Tibial nerve (tissue), 4 donors: Measurements from ENCODE around the gene VAT1L. TPM values are rescaled to one million over a fixed set of nuclear protein-coding genes. Genes with fewer than 3 reads are reported as not detected.

Experiments
- DNase-seq, 2 donors: peaks; one replicate each; pipeline ENCODE4 v3.0.0-alpha.2; 2019; ENCODE audit warnings: low spot score in 2 of 2
- H3K27ac ChIP-seq, 4 donors: fragments of 200-600 bp; sonication (generic) in 3 of 4; one replicate each; pipeline ENCODE4 v1.5.1; 2017 to 2019; ENCODE audit warnings: mild to moderate bottlenecking in 1 of 4
- H3K27me3 ChIP-seq, 2 donors: fragments of 200-600 bp; sonication (generic) in 1 of 2; one replicate each; pipeline versions ENCODE4 v1.5.1 to v1.6.0; 2017 to 2019
- H3K36me3 ChIP-seq, 3 donors: fragments of 200-600 bp; sonication (generic); one replicate each; pipeline ENCODE4 v1.5.1; 2018 to 2019
- H3K4me1 ChIP-seq, 4 donors: fragments of 200-600 bp; sonication (generic) in 3 of 4; one replicate each; pipeline ENCODE4 v1.5.1; 2017 to 2019
- H3K4me3 ChIP-seq, 4 donors: fragments of 200-600 bp; sonication (generic) in 3 of 4; one replicate each; pipeline ENCODE4 v1.5.1; 2017 to 2019; ENCODE audit warnings: mild to moderate bottlenecking in 1 of 4, moderate library complexity in 1 of 4
- H3K9me3 ChIP-seq, 4 donors: fragments of 200-600 bp; sonication (generic) in 3 of 4; one replicate each; pipeline ENCODE4 v1.5.1; 2017 to 2019
- EP300 ChIP-seq, 2 donors: sonication (generic); formaldehyde crosslinking; IDR thresholded peaks; one replicate each; pipeline ENCODE4 v1.6.1; 2017; ENCODE audit warnings: antibody characterized with exemption in 2 of 2, mild to moderate bottlenecking in 1 of 2
- POLR2A ChIP-seq, 2 donors: fragments of 450-650 bp; IDR thresholded peaks; one replicate each; pipeline ENCODE4 v1.6.1; 2017; ENCODE audit warnings: antibody characterized with exemption in 2 of 2, mild to moderate bottlenecking in 2 of 2, moderate library complexity in 2 of 2
- WGBS, 2 donors: methylation state at CpG; one replicate each; pipeline ENCODE4 v1.1.5; 2018; 5-methylcytosine and 5-hydroxymethylcytosine counted together
- total RNA-seq, 4 donors: library from RNA; depleted of rRNA; stranded (reverse); fragments of >200 nt; gene quantifications; one replicate each; pipeline ENCODE4 v1.1.0, GENCODE V29; 2016
- TF ChIP-seq, protein P1 (sequence below), 5 experiments: fragments of 200-600 bp in 3 of 5; fragments of 450-650 bp in 2 of 5; sonication (generic) in 3 of 5; IDR thresholded peaks; one replicate each; pipeline ENCODE4 v1.5.1; 2016 to 2019; ENCODE audit warnings: antibody characterized with exemption in 5 of 5, mild to moderate bottlenecking in 3 of 5, moderate library complexity in 2 of 5

The VAT1L gene
- total RNA-seq, 4 donors from 2014 or later = 7.2 to 21.6 (median 19.5) TPM

DNA sequence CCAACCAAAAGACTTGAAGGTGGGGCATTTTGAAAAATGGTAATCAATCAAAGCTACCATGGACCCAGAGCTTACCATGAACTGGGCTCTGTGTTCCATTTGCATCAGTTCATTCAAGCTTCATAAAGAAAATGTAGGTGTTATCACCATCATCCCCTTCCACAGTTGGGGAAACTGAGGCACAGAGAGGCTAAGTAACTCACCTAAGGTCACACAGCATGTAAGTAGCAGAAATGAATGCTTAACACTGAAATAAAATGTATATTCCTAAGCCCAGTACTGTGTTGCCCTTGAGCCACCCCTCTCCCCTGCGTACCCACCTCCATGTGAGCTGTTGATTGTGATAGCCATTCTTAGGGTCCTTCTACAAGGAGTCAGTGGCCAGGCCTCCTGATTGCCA lies 83.6 kb downstream of the VAT1L start:
- peak overlapping the region in 1 of 4 donors; percentile 1 for H3K27ac ChIP-seq

GRCh38 chr16:77873066-77873465 lies 84.7 kb downstream of the VAT1L start:
- TF ChIP-seq POLR2A (IDR thresholded peaks at IDR 0.05) (no peak), EP300 (IDR thresholded peaks at IDR 0.05) (no peak)
- TF ChIP-seq, protein P1, sequence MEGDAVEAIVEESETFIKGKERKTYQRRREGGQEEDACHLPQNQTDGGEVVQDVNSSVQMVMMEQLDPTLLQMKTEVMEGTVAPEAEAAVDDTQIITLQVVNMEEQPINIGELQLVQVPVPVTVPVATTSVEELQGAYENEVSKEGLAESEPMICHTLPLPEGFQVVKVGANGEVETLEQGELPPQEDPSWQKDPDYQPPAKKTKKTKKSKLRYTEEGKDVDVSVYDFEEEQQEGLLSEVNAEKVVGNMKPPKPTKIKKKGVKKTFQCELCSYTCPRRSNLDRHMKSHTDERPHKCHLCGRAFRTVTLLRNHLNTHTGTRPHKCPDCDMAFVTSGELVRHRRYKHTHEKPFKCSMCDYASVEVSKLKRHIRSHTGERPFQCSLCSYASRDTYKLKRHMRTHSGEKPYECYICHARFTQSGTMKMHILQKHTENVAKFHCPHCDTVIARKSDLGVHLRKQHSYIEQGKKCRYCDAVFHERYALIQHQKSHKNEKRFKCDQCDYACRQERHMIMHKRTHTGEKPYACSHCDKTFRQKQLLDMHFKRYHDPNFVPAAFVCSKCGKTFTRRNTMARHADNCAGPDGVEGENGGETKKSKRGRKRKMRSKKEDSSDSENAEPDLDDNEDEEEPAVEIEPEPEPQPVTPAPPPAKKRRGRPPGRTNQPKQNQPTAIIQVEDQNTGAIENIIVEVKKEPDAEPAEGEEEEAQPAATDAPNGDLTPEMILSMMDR (IDR thresholded peaks at IDR 0.05) = no peak
- Histone ChIP-seq H3K27me3 (no peaks in the 10 kb centered on the region), H3K27ac (no peak overlapping the region), H3K36me3 (no peaks in the 10 kb centered on the region), H3K4me1 (peaks cover 0 to 18% (median 6%) of the 10 kb centered on the region in 4 donors), H3K4me3 (no peak overlapping the region), H3K9me3 (no peaks in the 10 kb centered on the region)
- DNase-seq = no peak
- WGBS, 2 donors = 66% methylated on average over 3 of the region's 3 CpGs

More for the DNA sequence above, 83.6 kb downstream of the VAT1L start:
- Histone ChIP-seq H3K9me3 (no peaks in the 10 kb centered on the region), H3K4me3 (no peak overlapping the region), H3K36me3 (no peaks in the 10 kb centered on the region), H3K4me1 (peaks cover 0 to 18% (median 6%) of the 10 kb centered on the region in 4 donors), H3K27me3 (no peaks in the 10 kb centered on the region)
- no peak for TF ChIP-seq POLR2A (IDR thresholded peaks at IDR 0.05)
- TF ChIP-seq EP300 (IDR thresholded peaks at IDR 0.05) = no peak
- TF ChIP-seq, protein P1 (IDR thresholded peaks at IDR 0.05) = no peak
- 100% methylated on average over 1 of the region's 1 CpG for whole genome bisulfite sequencing, 2 donors
- no peak for DNase-seq

DNA sequence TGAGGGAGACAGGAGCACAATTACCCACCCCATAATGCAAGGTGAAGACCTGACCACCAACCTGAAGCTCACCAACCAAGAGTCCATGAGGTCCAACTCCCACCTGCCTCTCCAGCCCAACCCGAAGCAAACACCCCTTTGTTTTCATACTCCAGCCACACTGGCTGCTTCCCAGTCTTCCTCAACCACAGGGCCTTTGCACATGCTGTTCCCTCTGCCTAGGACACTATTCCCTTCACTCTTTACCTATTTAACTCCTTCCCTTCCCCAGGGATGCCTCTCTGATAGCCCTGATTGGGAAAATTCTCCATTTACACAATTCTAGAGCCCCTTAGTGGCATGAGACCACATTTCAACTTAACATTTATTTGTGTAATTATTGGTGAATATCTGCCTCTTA lies 86.0 kb downstream of the VAT1L start:
- no peaks in the 10 kb centered on the region for H3K27me3 ChIP-seq
- 88 to 93% methylated on average over 1 of the region's 1 CpG for WGBS, 2 donors

GRCh38 chr16:77876776-77877175 lies 88.4 kb downstream of the VAT1L start:
- peaks cover 0 to 2% (median under 1%) of the 10 kb centered on the region in 4 donors for H3K4me1 ChIP-seq
- TF ChIP-seq, protein P1 (IDR thresholded peaks at IDR 0.05) = no peak
- no peaks in the 10 kb centered on the region for H3K9me3 ChIP-seq
- H3K27ac ChIP-seq = no peak overlapping the region
- no peak for DNase-seq
- no peaks in the 10 kb centered on the region for H3K36me3 ChIP-seq
- WGBS, 2 donors = 87 to 94% methylated on average over 2 of the region's 2 CpGs
- H3K27me3 ChIP-seq = no peaks in the 10 kb centered on the region
- no peak overlapping the region for H3K4me3 ChIP-seq

More for the DNA sequence above, 86.0 kb downstream of the VAT1L start:
- no peaks in the 10 kb centered on the region for H3K36me3 ChIP-seq
- no peaks in the 10 kb centered on the region for H3K9me3 ChIP-seq
- DNase-seq = no peak
- no peak for TF ChIP-seq EP300 (IDR thresholded peaks at IDR 0.05)
- TF ChIP-seq, protein P1 (IDR thresholded peaks at IDR 0.05) = no peak
- TF ChIP-seq POLR2A (IDR thresholded peaks at IDR 0.05) = no peak
- peaks cover 0 to 18% (median 6%) of the 10 kb centered on the region in 4 donors for H3K4me1 ChIP-seq
- H3K27ac ChIP-seq = no peak overlapping the region
- H3K4me3 ChIP-seq = no peak overlapping the region

- no peak for TF ChIP-seq POLR2A (IDR thresholded peaks at IDR 0.05)
- TF ChIP-seq, protein P1 (IDR thresholded peaks at IDR 0.05) = no peak
- TF ChIP-seq EP300 (IDR thresholded peaks at IDR 0.05) = no peak
- Histone ChIP-seq H3K36me3 (no peaks in the 10 kb centered on the region), H3K27ac (no peak overlapping the region), H3K9me3 (no peaks in the 10 kb centered on the region), H3K4me1 (peaks cover 0 to 8% (median 4%) of the 10 kb centered on the region in 4 donors), H3K27me3 (no peaks in the 10 kb centered on the region), H3K4me3 (no peak overlapping the region)
- WGBS, 2 donors = 81 to 82% methylated on average over 7 of the region's 7 CpGs
- no peak for DNase-seq
Measured at GRCh38 chr16:77877712-77878347, 89.5 kb downstream of the VAT1L start.
